ENCODE results near the gene CTCFL. TPM values are rescaled to one million over a fixed set of nuclear protein-coding genes. Genes with fewer than 3 reads are reported as not detected.

Gene CTCFL
- total and polyA plus RNA-seq, 2 of the 13 experiments (the other 11 are each of a cell fraction or from before 2014, with no cell fraction given): 0.04 TPM; not detected in 1

GRCh38 chr20:57522380-57523140 lies 2.4 kb downstream of the CTCFL start:
- H3K36me3 ChIP-seq (replicated peaks in 1 of 2; ENCODE audit: control insufficient read depth in 1 of 2, insufficient read depth in 2 of 2, low read length in 2 of 2): no peaks in the 10 kb centered on the region
- FAIRE-seq (no peak), ATAC-seq (no peak), DNase-seq (ENCODE audit: low spot score) (no peak)
- no peak overlapping the region for H3K4me2 ChIP-seq (ENCODE audit: low read depth, low read length)
- H3K9ac ChIP-seq (ENCODE audit: insufficient read depth, low read depth, low read length): no peak overlapping the region
- peaks cover 0 to 47% of the 10 kb centered on the region in 2 experiments; a peak in 3 of 5 replicates for H3K27me3 ChIP-seq (ENCODE audit: control insufficient read depth in 1 of 2, insufficient read depth in 2 of 2, low read length in 2 of 2)
- H2AFZ ChIP-seq (ENCODE audit: low read length): no peak overlapping the region
- ChIA-PET CTCF (ENCODE audit: low intra/inter-chr PET ratio, low total read pairs) (interaction anchor here (1.4 kb wide), 1 partner anchor 8 kb away, joined by 3 read pairs; no protein-coding TSS in a partner anchor), POLR2A (no interaction called here)
- 5% methylated on average over 5 of the region's 5 CpGs for WGBS (ENCODE audit: low lambda C conversion rate)
- no peak overlapping the region for H3K27ac ChIP-seq (ENCODE audit: extremely low read length, insufficient read depth, low read length)
- no peaks in the 10 kb centered on the region for H4K20me1 ChIP-seq (ENCODE audit: insufficient read depth, low read length)
- in situ Hi-C loops (cut with HindIII; ENCODE audit: extremely low pct_ligation_motif_present, low pct_unique_long_range_greater_than_20kb) (no loop called here), intact Hi-C loops (cut with micrococcal nuclease; ENCODE audit: unreplicated experiment) (no loop called here)
- H3K9me3 ChIP-seq (ENCODE audit: low read length): no peaks in the 10 kb centered on the region
- no peaks in the 10 kb centered on the region for H3K79me2 ChIP-seq (ENCODE audit: insufficient read depth, low read length)
- H3K4me3 ChIP-seq (replicated peaks in 1 of 3; ENCODE audit: insufficient read depth in 1 of 3, low read depth in 2 of 3, low read length in 3 of 3): no peak overlapping the region
- H3K4me1 ChIP-seq (ENCODE audit: insufficient read depth, low read length): peaks cover 22% of the 10 kb centered on the region
- BruUV-seq (replicated peaks): no TSS peak
- TF ChIP-seq ZNF543 (CRISPR knock-in tag; IDR thresholded peaks at IDR 0.05) (no peak), ZNF121 (CRISPR knock-in tag; IDR thresholded peaks at IDR 0.05) (no peak), GTF2F1 (IDR thresholded peaks at IDR 0.05; ENCODE audit: low read length) (no peak), AKAP8 (CRISPR knock-in tag; IDR thresholded peaks at IDR 0.05) (no peak), SP5 (CRISPR knock-in tag; IDR thresholded peaks at IDR 0.05; ENCODE audit: borderline replicate concordance, low read depth) (no peak)

GRCh38 chr20:57517904-57518303 lies 7.0 kb downstream of the CTCFL start:
- Histone ChIP-seq H3K27me3 (ENCODE audit: control insufficient read depth in 1 of 2, insufficient read depth in 2 of 2, low read length in 2 of 2) (peaks cover 0 to 59% of the 10 kb centered on the region in 2 experiments; a peak in 3 of 5 replicates), H3K4me3 (replicated peaks in 1 of 3; ENCODE audit: insufficient read depth in 1 of 3, low read depth in 2 of 3, low read length in 3 of 3) (no peak overlapping the region), H3K79me2 (ENCODE audit: insufficient read depth, low read length) (no peaks in the 10 kb centered on the region), H3K36me3 (replicated peaks in 1 of 2; ENCODE audit: control insufficient read depth in 1 of 2, insufficient read depth in 2 of 2, low read length in 2 of 2) (no peaks in the 10 kb centered on the region), H2AFZ (ENCODE audit: low read length) (no peak overlapping the region), H3K4me2 (ENCODE audit: low read depth, low read length) (no peak overlapping the region), H3K27ac (ENCODE audit: extremely low read length, insufficient read depth, low read length) (no peak overlapping the region), H3K9ac (ENCODE audit: insufficient read depth, low read depth, low read length) (no peak overlapping the region), H4K20me1 (ENCODE audit: insufficient read depth, low read length) (no peaks in the 10 kb centered on the region), H3K4me1 (ENCODE audit: insufficient read depth, low read length) (0 out of 2 replicates have a peak, but pooled peaks cover 5% of the 10 kb centered on the region), H3K9me3 (ENCODE audit: low read length) (no peaks in the 10 kb centered on the region)
- in situ Hi-C loops (cut with HindIII; ENCODE audit: extremely low pct_ligation_motif_present, low pct_unique_long_range_greater_than_20kb) (loop anchor here (5.0 kb wide), 2 partner anchors 74 to 689 kb away; no protein-coding TSS in a partner anchor), intact Hi-C loops (cut with micrococcal nuclease; ENCODE audit: unreplicated experiment) (no loop called here)
- POLR2A ChIA-PET: no interaction called here
- BruUV-seq (replicated peaks): no TSS peak
- ATAC-seq (no peak), FAIRE-seq (no peak), DNase-seq (ENCODE audit: low spot score) (no peak)
- 24% methylated on average over 5 of the region's 5 CpGs for WGBS (ENCODE audit: low lambda C conversion rate)
- CTCF ChIA-PET (ENCODE audit: low intra/inter-chr PET ratio, low total read pairs): interaction anchor here (6.8 kb wide), 1 partner anchor 76 kb away, joined by 204 read pairs; no protein-coding TSS in a partner anchor
- TF ChIP-seq ZNF382 (CRISPR knock-in tag; IDR thresholded peaks at IDR 0.05; ENCODE audit: borderline replicate concordance) (no peak), ZNF331 (CRISPR knock-in tag; IDR thresholded peaks at IDR 0.05) (no peak), ESRRA (CRISPR knock-in tag; IDR thresholded peaks at IDR 0.05; ENCODE audit: low read depth) (no peak), FOXK1 (CRISPR knock-in tag; IDR thresholded peaks at IDR 0.05; ENCODE audit: borderline replicate concordance, low read depth) (no peak), RNF219 (CRISPR knock-in tag; IDR thresholded peaks at IDR 0.05) (no peak), NR2F2 (IDR thresholded peaks at IDR 0.05; ENCODE audit: borderline replicate concordance, low read depth) (no peak), ZNF329 (CRISPR knock-in tag; IDR thresholded peaks at IDR 0.05; ENCODE audit: low read depth) (no peak), PAX8 (CRISPR knock-in tag; IDR thresholded peaks at IDR 0.05; ENCODE audit: borderline replicate concordance) (no peak), ZXDC (CRISPR knock-in tag; IDR thresholded peaks at IDR 0.05) (no peak)
